ENCODE measurements around the gene LMTK3. TPM values are rescaled to one million over a fixed set of nuclear protein-coding genes. Genes with fewer than 3 reads are reported as not detected.

LMTK3 gene
- total RNA-seq, 1 experiment from 2014 or later = not detected

DNA sequence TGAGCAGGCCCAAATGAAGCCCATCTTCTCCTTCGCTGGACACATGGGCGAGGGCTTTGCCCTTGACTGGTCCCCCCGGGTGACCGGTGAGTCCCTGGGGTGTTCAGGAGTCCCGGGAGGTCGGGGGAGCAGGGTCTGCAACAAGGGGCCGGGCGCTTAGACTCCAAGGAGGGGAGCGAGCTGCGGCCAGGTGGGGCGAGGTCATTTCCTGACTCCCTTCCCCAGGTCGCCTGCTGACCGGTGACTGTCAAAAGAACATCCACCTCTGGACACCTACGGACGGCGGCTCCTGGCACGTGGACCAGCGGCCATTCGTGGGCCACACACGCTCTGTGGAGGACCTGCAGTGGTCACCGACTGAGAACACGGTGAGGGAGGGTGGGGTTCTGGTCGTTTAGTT, 61.2 kb downstream of the LMTK3 start:
- no peaks in the 10 kb centered on the region for H3K9me3 ChIP-seq (ENCODE audit: low read length)
- H3K4me1 ChIP-seq (ENCODE audit: low read length) = peaks cover 12% of the 10 kb centered on the region
- no peak overlapping the region for H3K9ac ChIP-seq (ENCODE audit: low read length)
- no peak overlapping the region for H3K27ac ChIP-seq (ENCODE audit: low read length)
- peaks cover 18% of the 10 kb centered on the region for H3K36me3 ChIP-seq (ENCODE audit: insufficient read depth, low read length)
- H3K79me2 ChIP-seq (ENCODE audit: low read length) = peaks cover 42% of the 10 kb centered on the region
- H3K4me2 ChIP-seq (ENCODE audit: low read depth, low read length, poor library complexity, severe bottlenecking) = no peak overlapping the region
- no peaks in the 10 kb centered on the region for H3K9me2 ChIP-seq (replicated peaks; ENCODE audit: insufficient read depth, low read length)
- no peak for DNase-seq
- no peak overlapping the region for H3K4me3 ChIP-seq (ENCODE audit: low read length)
- no peaks in the 10 kb centered on the region for H3K27me3 ChIP-seq (ENCODE audit: low read length)
- H2AFZ ChIP-seq (ENCODE audit: low read length) = no peak overlapping the region
- no peaks in the 10 kb centered on the region for H4K20me1 ChIP-seq (ENCODE audit: insufficient read depth, low read depth, low read length)

DNA sequence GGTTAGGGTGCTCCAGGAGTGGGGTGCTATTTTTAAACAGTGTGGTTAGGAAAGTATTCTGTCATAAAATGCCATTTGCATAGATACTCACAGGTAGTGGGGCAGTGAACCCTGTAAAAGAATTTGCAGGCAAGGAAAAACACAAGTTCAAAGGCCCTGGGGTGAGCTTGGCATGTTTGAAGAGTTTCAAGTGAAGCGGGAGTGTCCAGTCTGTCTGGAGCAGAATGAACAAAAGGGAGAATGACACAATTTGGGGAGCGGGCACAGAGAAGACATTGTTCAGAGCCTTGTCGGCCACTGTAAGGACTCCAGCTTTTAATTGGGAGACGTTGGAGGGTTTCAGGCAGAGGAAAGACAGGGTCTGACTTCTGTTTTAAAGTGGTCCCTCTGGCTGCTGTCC, 63.1 kb downstream of the LMTK3 start:
- H3K27ac ChIP-seq (ENCODE audit: low read length) = no peak overlapping the region
- peaks cover 18% of the 10 kb centered on the region for H3K36me3 ChIP-seq (ENCODE audit: insufficient read depth, low read length)
- no peak for DNase-seq
- no peaks in the 10 kb centered on the region for H4K20me1 ChIP-seq (ENCODE audit: insufficient read depth, low read depth, low read length)
- no peak overlapping the region for H2AFZ ChIP-seq (ENCODE audit: low read length)
- no peak overlapping the region for H3K9ac ChIP-seq (ENCODE audit: low read length)
- H3K9me2 ChIP-seq (replicated peaks; ENCODE audit: insufficient read depth, low read length) = no peaks in the 10 kb centered on the region
- H3K4me1 ChIP-seq (ENCODE audit: low read length) = peaks cover 26% of the 10 kb centered on the region
- H3K4me3 ChIP-seq (ENCODE audit: low read length) = no peak overlapping the region
- H3K4me2 ChIP-seq (ENCODE audit: low read depth, low read length, poor library complexity, severe bottlenecking) = no peak overlapping the region
- H3K9me3 ChIP-seq (ENCODE audit: low read length) = no peaks in the 10 kb centered on the region
- H3K79me2 ChIP-seq (ENCODE audit: low read length) = peaks cover 37% of the 10 kb centered on the region
- no peaks in the 10 kb centered on the region for H3K27me3 ChIP-seq (ENCODE audit: low read length)

- Histone ChIP-seq H3K27me3 (ENCODE audit: low read length) (no peaks in the 10 kb centered on the region), H2AFZ (ENCODE audit: low read length) (no peak overlapping the region), H3K9me3 (ENCODE audit: low read length) (no peaks in the 10 kb centered on the region), H3K36me3 (ENCODE audit: insufficient read depth, low read length) (peaks cover 16% of the 10 kb centered on the region), H3K79me2 (ENCODE audit: low read length) (peaks cover 29% of the 10 kb centered on the region), H3K4me3 (ENCODE audit: low read length) (peak overlapping the region; percentile 90), H3K4me2 (ENCODE audit: low read depth, low read length, poor library complexity, severe bottlenecking) (peak overlapping the region; percentile 70), H3K27ac (ENCODE audit: low read length) (no peak overlapping the region; the same call in 1 of the 2 replicates), H3K9ac (ENCODE audit: low read length) (peak overlapping the region; percentile 85), H3K9me2 (replicated peaks; ENCODE audit: insufficient read depth, low read length) (no peaks in the 10 kb centered on the region), H4K20me1 (ENCODE audit: insufficient read depth, low read depth, low read length) (no peaks in the 10 kb centered on the region), H3K4me1 (ENCODE audit: low read length) (peaks cover 26% of the 10 kb centered on the region)
- DNase-seq = no peak
These were observed 65.1 kb downstream of the LMTK3 start for GRCh38 chr19:48446579-48446978.

DNA sequence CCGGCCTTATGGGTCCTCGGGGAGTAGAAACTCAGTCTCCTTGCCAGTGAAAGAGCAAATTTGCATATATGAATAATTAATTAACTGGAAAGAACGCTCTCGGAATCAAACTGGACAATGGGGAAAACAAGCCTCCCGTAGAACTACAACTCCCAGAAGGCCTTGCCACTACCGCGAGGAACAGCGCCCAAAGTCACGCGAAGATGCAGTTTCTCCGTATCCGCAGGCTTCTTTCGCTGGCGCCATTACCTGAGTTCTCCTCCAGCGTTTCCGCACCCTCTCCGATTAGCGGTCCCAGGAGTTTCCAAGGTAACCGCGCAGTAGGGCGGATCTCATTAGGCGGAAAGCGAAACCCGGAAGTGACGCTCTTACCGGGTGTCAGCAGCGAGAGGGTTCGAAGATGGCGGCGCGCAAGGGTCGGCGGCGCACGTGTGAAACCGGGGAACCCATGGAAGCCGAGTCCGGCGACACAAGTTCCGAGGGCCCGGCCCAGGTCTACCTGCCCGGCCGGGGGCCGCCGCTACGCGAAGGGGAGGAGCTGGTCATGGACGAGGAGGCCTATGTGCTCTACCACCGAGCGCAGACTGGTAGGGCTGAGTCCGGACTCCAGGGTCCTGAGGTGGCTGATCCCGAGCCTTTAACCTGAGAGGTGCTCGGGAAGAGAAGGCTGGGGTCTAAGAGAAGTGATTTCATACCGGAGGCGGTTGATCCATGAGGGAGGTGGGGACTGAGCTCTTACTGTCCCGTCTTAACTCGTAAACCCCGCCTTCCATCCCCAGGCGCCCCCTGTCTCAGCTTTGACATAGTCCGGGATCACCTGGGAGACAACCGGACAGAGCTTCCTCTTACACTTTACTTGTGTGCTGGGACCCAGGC, 65.8 kb downstream of the LMTK3 start, which contains the start of gene GRWD1:
Gene GRWD1, plus strand, starts transcription at position 378 of the 876 bp plus-strand sequence. Its CDS starts 23 bp downstream, at position 401.
- Histone ChIP-seq H3K9me3 (ENCODE audit: low read length) (no peaks in the 10 kb centered on the region), H3K36me3 (ENCODE audit: insufficient read depth, low read length) (peaks cover 16% of the 10 kb centered on the region; the same call in 1 of the 2 replicates), H3K27ac (ENCODE audit: low read length) (peak within 1 kb of the TSS; percentile 77), H2AFZ (ENCODE audit: low read length) (peak within 1 kb of the TSS; percentile 79), H3K27me3 (ENCODE audit: low read length) (no peaks in the 10 kb centered on the region), H3K9ac (ENCODE audit: low read length) (peak within 1 kb of the TSS; percentile 85), H3K79me2 (ENCODE audit: low read length) (peaks cover 29% of the 10 kb centered on the region), H3K4me1 (ENCODE audit: low read length) (peaks cover 26% of the 10 kb centered on the region), H4K20me1 (ENCODE audit: insufficient read depth, low read depth, low read length) (no peaks in the 10 kb centered on the region), H3K4me2 (ENCODE audit: low read depth, low read length, poor library complexity, severe bottlenecking) (peak within 1 kb of the TSS; percentile 70), H3K4me3 (ENCODE audit: low read length) (peak within 1 kb of the TSS; percentile 90), H3K9me2 (replicated peaks; ENCODE audit: insufficient read depth, low read length) (no peaks in the 10 kb centered on the region)
- peak; percentile 99 for DNase-seq

DNA sequence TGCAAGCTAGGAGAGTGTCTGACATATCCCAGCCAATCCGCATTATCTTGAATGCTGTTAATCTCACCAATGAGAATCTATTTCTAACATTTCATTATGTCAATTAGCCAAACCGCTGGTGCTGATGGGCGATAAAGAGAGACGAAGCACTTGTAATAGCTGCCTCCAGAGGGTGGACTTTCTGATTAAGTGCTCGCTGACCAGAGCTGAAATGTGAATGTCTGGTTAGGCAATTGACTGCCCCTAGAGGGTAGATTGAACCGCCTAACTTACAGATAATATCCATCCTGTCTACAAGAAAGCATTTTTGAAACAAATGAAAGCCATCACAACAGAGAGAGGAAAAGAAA, 66.4 kb downstream of the LMTK3 start:
- H3K4me2 ChIP-seq (ENCODE audit: low read depth, low read length, poor library complexity, severe bottlenecking) = peak overlapping the region; percentile 70
- peak; percentile 81 for DNase-seq
- H3K36me3 ChIP-seq (ENCODE audit: insufficient read depth, low read length) = peaks cover 16% of the 10 kb centered on the region; the same call in 1 of the 2 replicates
- H2AFZ ChIP-seq (ENCODE audit: low read length) = peak overlapping the region; percentile 79
- peak overlapping the region; percentile 85 for H3K9ac ChIP-seq (ENCODE audit: low read length)
- no peaks in the 10 kb centered on the region for H3K9me3 ChIP-seq (ENCODE audit: low read length)
- H3K27me3 ChIP-seq (ENCODE audit: low read length) = no peaks in the 10 kb centered on the region
- H3K79me2 ChIP-seq (ENCODE audit: low read length) = peaks cover 29% of the 10 kb centered on the region
- peaks cover 26% of the 10 kb centered on the region for H3K4me1 ChIP-seq (ENCODE audit: low read length)
- H3K4me3 ChIP-seq (ENCODE audit: low read length) = peak overlapping the region; percentile 90
- no peaks in the 10 kb centered on the region for H4K20me1 ChIP-seq (ENCODE audit: insufficient read depth, low read depth, low read length)
- H3K27ac ChIP-seq (ENCODE audit: low read length) = peak overlapping the region; percentile 77
- no peaks in the 10 kb centered on the region for H3K9me2 ChIP-seq (replicated peaks; ENCODE audit: insufficient read depth, low read length)

DNA sequence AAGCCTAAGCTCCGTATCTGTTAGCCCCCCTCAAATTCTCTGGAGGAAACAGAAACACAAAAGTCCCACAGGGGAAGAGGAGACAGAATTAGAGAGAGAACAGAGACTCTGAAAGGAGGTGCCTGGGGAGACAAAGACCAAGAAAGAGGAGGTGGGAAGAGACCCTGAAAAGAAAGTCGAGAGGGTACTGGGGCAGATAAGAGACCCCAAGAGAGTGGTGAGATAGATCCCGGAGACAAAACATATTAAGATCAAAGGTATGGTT, 66.8 kb downstream of the LMTK3 start:
- Histone ChIP-seq H3K9ac (ENCODE audit: low read length) (peak overlapping the region; percentile 85), H3K4me3 (ENCODE audit: low read length) (peak overlapping the region; percentile 90), H3K36me3 (ENCODE audit: insufficient read depth, low read length) (peaks cover 16% of the 10 kb centered on the region; the same call in 1 of the 2 replicates), H3K4me1 (ENCODE audit: low read length) (peaks cover 26% of the 10 kb centered on the region), H3K4me2 (ENCODE audit: low read depth, low read length, poor library complexity, severe bottlenecking) (peak overlapping the region; percentile 70), H3K27me3 (ENCODE audit: low read length) (no peaks in the 10 kb centered on the region), H4K20me1 (ENCODE audit: insufficient read depth, low read depth, low read length) (no peaks in the 10 kb centered on the region), H3K9me2 (replicated peaks; ENCODE audit: insufficient read depth, low read length) (no peaks in the 10 kb centered on the region), H2AFZ (ENCODE audit: low read length) (peak overlapping the region; percentile 79; the same call in 1 of the 2 replicates), H3K27ac (ENCODE audit: low read length) (peak overlapping the region; percentile 77), H3K79me2 (ENCODE audit: low read length) (peaks cover 29% of the 10 kb centered on the region), H3K9me3 (ENCODE audit: low read length) (no peaks in the 10 kb centered on the region)
- DNase-seq = no peak

DNA sequence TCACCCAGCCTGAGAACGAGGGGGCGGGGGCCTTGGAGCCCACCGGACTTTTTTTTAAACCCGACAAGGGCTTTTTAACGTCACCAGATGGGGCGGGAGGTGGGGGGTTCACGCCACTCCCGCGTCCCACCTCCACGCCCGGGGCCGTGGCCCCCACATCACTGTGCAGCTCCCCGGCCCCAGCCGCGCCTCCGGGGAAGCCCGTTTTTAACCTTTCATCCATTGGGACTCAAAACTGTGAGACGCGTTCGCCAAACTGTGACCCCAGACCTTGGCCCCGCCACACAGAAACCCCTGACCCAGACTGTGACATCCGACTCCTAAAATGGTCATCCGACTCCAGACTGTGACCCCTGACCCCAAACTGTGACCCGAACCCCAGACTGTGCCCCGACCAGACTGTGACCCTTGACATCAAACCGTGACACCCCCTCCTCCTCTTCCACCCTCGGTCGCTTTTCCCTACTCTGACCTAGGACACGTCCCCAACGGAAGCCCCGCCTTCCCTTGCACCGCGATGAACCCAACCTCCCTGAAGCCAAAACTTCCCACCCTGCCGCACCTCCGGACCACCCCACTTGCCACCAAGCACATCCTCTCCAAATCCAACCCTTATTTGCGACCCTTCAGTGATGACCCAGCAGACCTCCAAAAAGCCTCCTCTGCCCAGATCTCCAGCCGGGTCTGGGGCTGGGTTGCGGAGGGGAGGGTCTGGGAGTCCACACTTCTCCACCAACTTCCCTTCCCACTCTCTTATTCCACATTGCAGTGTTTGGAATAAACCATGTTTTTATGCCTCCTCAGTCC, 67.3 kb downstream of the LMTK3 start:
- Histone ChIP-seq H3K9me3 (ENCODE audit: low read length) (no peaks in the 10 kb centered on the region), H3K36me3 (ENCODE audit: insufficient read depth, low read length) (peaks cover 16% of the 10 kb centered on the region; the same call in 1 of the 2 replicates), H2AFZ (ENCODE audit: low read length) (peak overlapping the region; percentile 79; the same call in 1 of the 2 replicates), H3K27me3 (ENCODE audit: low read length) (no peaks in the 10 kb centered on the region), H3K4me1 (ENCODE audit: low read length) (peaks cover 26% of the 10 kb centered on the region), H3K27ac (ENCODE audit: low read length) (peak overlapping the region; percentile 77), H3K9me2 (replicated peaks; ENCODE audit: insufficient read depth, low read length) (no peaks in the 10 kb centered on the region), H3K4me2 (ENCODE audit: low read depth, low read length, poor library complexity, severe bottlenecking) (peak overlapping the region; percentile 70), H3K9ac (ENCODE audit: low read length) (peak overlapping the region; percentile 85), H3K79me2 (ENCODE audit: low read length) (peaks cover 29% of the 10 kb centered on the region), H4K20me1 (ENCODE audit: insufficient read depth, low read depth, low read length) (no peaks in the 10 kb centered on the region), H3K4me3 (ENCODE audit: low read length) (peak overlapping the region; percentile 90)
- DNase-seq = no peak

GRCh38 chr19:48443731-48444128, 67.9 kb downstream of the LMTK3 start:
- Histone ChIP-seq H4K20me1 (ENCODE audit: insufficient read depth, low read depth, low read length) (no peaks in the 10 kb centered on the region), H3K9me2 (replicated peaks; ENCODE audit: insufficient read depth, low read length) (no peaks in the 10 kb centered on the region), H3K9ac (ENCODE audit: low read length) (no peak overlapping the region), H3K36me3 (ENCODE audit: insufficient read depth, low read length) (peaks cover 15% of the 10 kb centered on the region; the same call in 1 of the 2 replicates), H2AFZ (ENCODE audit: low read length) (no peak overlapping the region), H3K4me3 (ENCODE audit: low read length) (no peak overlapping the region), H3K27me3 (ENCODE audit: low read length) (no peaks in the 10 kb centered on the region), H3K27ac (ENCODE audit: low read length) (no peak overlapping the region), H3K4me1 (ENCODE audit: low read length) (peaks cover 26% of the 10 kb centered on the region), H3K79me2 (ENCODE audit: low read length) (peaks cover 28% of the 10 kb centered on the region), H3K9me3 (ENCODE audit: low read length) (no peaks in the 10 kb centered on the region), H3K4me2 (ENCODE audit: low read depth, low read length, poor library complexity, severe bottlenecking) (no peak overlapping the region)
- no peak for DNase-seq

Data from Karpas-422 (cell line).